Effector memory CD4-positive, alpha-beta T cell (primary cell): ENCODE measurements around the gene AURKAIP1.

Experiments used
- DNase-seq, 3 donors: peaks; one replicate each; pipeline ENCODE4 v3.0.0-alpha.2; 2020
- H3K27ac ChIP-seq: 2 replicates; pipeline ENCODE4 v1.7.0; 2013; ENCODE audit warnings: mild to moderate bottlenecking, low read length, moderate library complexity; ENCODE audit not compliant: insufficient read depth, poor library complexity, severe bottlenecking
- H3K27me3 ChIP-seq: replicated peaks from 2 replicates; pipeline ENCODE4 v1.7.0; 2013; ENCODE audit warnings: mild to moderate bottlenecking, low read length; ENCODE audit not compliant: insufficient read depth, control insufficient read depth, poor library complexity, severe bottlenecking
- H3K36me3 ChIP-seq: 2 replicates; pipeline ENCODE4 v1.7.0; 2013; ENCODE audit warnings: mild to moderate bottlenecking, low read length, moderate library complexity; ENCODE audit not compliant: control insufficient read depth, insufficient read depth
- H3K4me1 ChIP-seq: 2 replicates; pipeline ENCODE4 v1.7.0; 2013; ENCODE audit warnings: low read length, mild to moderate bottlenecking; ENCODE audit not compliant: control insufficient read depth, insufficient read depth, poor library complexity, severe bottlenecking
- H3K4me3 ChIP-seq: 2 replicates; pipeline ENCODE4 v1.7.0; 2013; ENCODE audit warnings: low read length, low read depth, mild to moderate bottlenecking; ENCODE audit not compliant: insufficient read depth, poor library complexity, severe bottlenecking
- H3K9me3 ChIP-seq: 2 replicates; pipeline ENCODE4 v1.7.0; 2013; ENCODE audit warnings: mild to moderate bottlenecking, low read length, moderate library complexity; ENCODE audit not compliant: control insufficient read depth

The AURKAIP1 gene

GRCh38 chr1:1361233-1361981 lies 13.6 kb downstream of the AURKAIP1 start:
- Histone ChIP-seq H3K27me3 (no peaks in the 10 kb centered on the region), H3K36me3 (no peaks in the 10 kb centered on the region), H3K4me1 (peaks cover 9% of the 10 kb centered on the region), H3K27ac (no peak overlapping the region), H3K4me3 (no peak overlapping the region), H3K9me3 (no peaks in the 10 kb centered on the region)
- DNase-seq, result no peak

GRCh38 chr1:1360506-1361169 lies 14.4 kb downstream of the AURKAIP1 start:
- Histone ChIP-seq H3K4me1 (peaks cover 9% of the 10 kb centered on the region), H3K27ac (no peak overlapping the region), H3K27me3 (no peaks in the 10 kb centered on the region), H3K4me3 (no peak overlapping the region), H3K36me3 (no peaks in the 10 kb centered on the region), H3K9me3 (no peaks in the 10 kb centered on the region)
- DNase-seq, result no peak

- DNase-seq, result no peak
- Histone ChIP-seq H3K36me3 (no peaks in the 10 kb centered on the region), H3K4me1 (peaks cover 13% of the 10 kb centered on the region), H3K9me3 (no peaks in the 10 kb centered on the region), H3K27me3 (peaks cover 7% of the 10 kb centered on the region), H3K4me3 (no peak overlapping the region), H3K27ac (no peak overlapping the region)
Measured at GRCh38 chr1:1359664-1360468, 15.1 kb downstream of the AURKAIP1 start.

- no peaks in the 10 kb centered on the region for H3K36me3 ChIP-seq
- DNase-seq, result no peak
- H3K9me3 ChIP-seq, result no peaks in the 10 kb centered on the region
- peaks cover 18% of the 10 kb centered on the region for H3K4me1 ChIP-seq
- H3K27me3 ChIP-seq, result peaks cover 13% of the 10 kb centered on the region
- H3K27ac ChIP-seq, result no peak overlapping the region
- no peak overlapping the region for H3K4me3 ChIP-seq
Measured at GRCh38 chr1:1359308-1359663, 15.7 kb downstream of the AURKAIP1 start.

- H3K27me3 ChIP-seq, result peaks cover 19% of the 10 kb centered on the region
- H3K27ac ChIP-seq, result no peak within 1 kb of the TSS
- no peak within 1 kb of the TSS for H3K4me3 ChIP-seq
- no peaks in the 10 kb centered on the region for H3K9me3 ChIP-seq
- peaks cover 24% of the 10 kb centered on the region for H3K4me1 ChIP-seq
- DNase-seq, result no peak
- H3K36me3 ChIP-seq, result no peaks in the 10 kb centered on the region
Measured at GRCh38 chr1:1358433-1359271, 16.4 kb downstream of the AURKAIP1 start, which contains the start of gene MXRA8. MXRA8 (minus strand) TSS chr1:1358555; CDS start chr1:1358504, 51 bp downstream.

- no peak overlapping the region for H3K27ac ChIP-seq
- no peak for DNase-seq
- peaks cover 26% of the 10 kb centered on the region for H3K27me3 ChIP-seq
- peaks cover 26% of the 10 kb centered on the region for H3K4me1 ChIP-seq
- H3K9me3 ChIP-seq, result no peaks in the 10 kb centered on the region
- no peak overlapping the region for H3K4me3 ChIP-seq
- H3K36me3 ChIP-seq, result no peaks in the 10 kb centered on the region
Measured at GRCh38 chr1:1357871-1358432, 17.1 kb downstream of the AURKAIP1 start.

GRCh38 chr1:1356796-1357401 lies 18.1 kb downstream of the AURKAIP1 start:
- Histone ChIP-seq H3K4me3 (no peak overlapping the region), H3K9me3 (no peaks in the 10 kb centered on the region), H3K27me3 (peaks cover 32% of the 10 kb centered on the region), H3K36me3 (no peaks in the 10 kb centered on the region), H3K27ac (no peak overlapping the region), H3K4me1 (peaks cover 26% of the 10 kb centered on the region)
- DNase-seq, result no peak

GRCh38 chr1:1356166-1356795 lies 18.7 kb downstream of the AURKAIP1 start:
- Histone ChIP-seq H3K4me1 (peaks cover 26% of the 10 kb centered on the region), H3K36me3 (no peaks in the 10 kb centered on the region), H3K9me3 (no peaks in the 10 kb centered on the region), H3K27ac (no peak overlapping the region), H3K4me3 (no peak overlapping the region), H3K27me3 (peaks cover 32% of the 10 kb centered on the region)
- no peak for DNase-seq

- H3K9me3 ChIP-seq, result no peaks in the 10 kb centered on the region
- H3K4me1 ChIP-seq, result peaks cover 26% of the 10 kb centered on the region
- H3K36me3 ChIP-seq, result no peaks in the 10 kb centered on the region
- no peak overlapping the region for H3K27ac ChIP-seq
- no peak for DNase-seq
- H3K27me3 ChIP-seq, result peaks cover 32% of the 10 kb centered on the region
- H3K4me3 ChIP-seq, result no peak overlapping the region
Measured at GRCh38 chr1:1355416-1355815, 19.6 kb downstream of the AURKAIP1 start.
